Mesenchymal stem cell (in vitro differentiated cells and primary cell): ENCODE measurements around the gene IFNG-AS1.

Experiments used
- DNase-seq: peaks from one replicate; pipeline ENCODE4 v3.0.0-alpha.2; 2013
- H2AFZ ChIP-seq: one replicate; pipeline ENCODE4 v1.6.1; 2013; ENCODE audit warnings: low read depth, mild to moderate bottlenecking, control low read depth, inconsistent platforms, low read length, moderate library complexity
- H2AK5ac ChIP-seq: 2 replicates; pipeline ENCODE4 v1.6.1; 2013; ENCODE audit warnings: low read length, moderate library complexity, mild to moderate bottlenecking, inconsistent platforms; ENCODE audit not compliant: severe bottlenecking
- H2BK120ac ChIP-seq: one replicate; pipeline ENCODE4 v1.6.1; 2013; ENCODE audit warnings: low read depth, mild to moderate bottlenecking, inconsistent platforms, low read length, moderate library complexity
- H2BK12ac ChIP-seq, 2 experiments: one replicate each; pipeline ENCODE4 v1.6.1; 2013; ENCODE audit warnings: inconsistent platforms in 2 of 2, low read length in 2 of 2, mild to moderate bottlenecking in 2 of 2, moderate library complexity in 2 of 2, control low read depth in 1 of 2
- H2BK15ac ChIP-seq: one replicate; pipeline ENCODE4 v1.6.1; 2013; ENCODE audit warnings: mild to moderate bottlenecking, low read depth, inconsistent platforms; ENCODE audit not compliant: poor library complexity, severe bottlenecking
- H2BK5ac ChIP-seq: 2 replicates; pipeline ENCODE4 v1.6.1; 2013; ENCODE audit warnings: low read depth, mild to moderate bottlenecking, low read length, control low read depth, inconsistent platforms; ENCODE audit not compliant: poor library complexity, severe bottlenecking
- H3K14ac ChIP-seq, 2 experiments: one replicate each; pipeline ENCODE4 v1.6.1; 2013; ENCODE audit warnings: inconsistent platforms in 2 of 2, low read length in 2 of 2, control low read depth in 1 of 2, mild to moderate bottlenecking in 1 of 2, moderate library complexity in 1 of 2
- H3K18ac ChIP-seq, 2 experiments: one replicate each; pipeline ENCODE4 v1.6.1; 2013; ENCODE audit warnings: inconsistent platforms in 2 of 2, low read length in 2 of 2, control low read depth in 1 of 2, low read depth in 1 of 2, mild to moderate bottlenecking in 1 of 2
- H3K23ac ChIP-seq, 2 experiments: one replicate each; pipeline ENCODE4 v1.6.1; 2013; ENCODE audit warnings: inconsistent platforms in 2 of 2, low read length in 2 of 2, mild to moderate bottlenecking in 2 of 2, moderate library complexity in 2 of 2, control low read depth in 1 of 2
- H3K27ac ChIP-seq: 2 replicates; pipeline ENCODE4 v1.5.1; 2013; ENCODE audit warnings: mild to moderate bottlenecking, moderate library complexity, low read length, control low read depth, inconsistent platforms; ENCODE audit not compliant: poor library complexity, severe bottlenecking
- H3K27me3 ChIP-seq, 2 experiments: 2 replicates each; pipeline versions ENCODE4 v1.6.1 to v1.7.0; 2013; ENCODE audit warnings: low read length in 2 of 2, mild to moderate bottlenecking in 2 of 2, moderate library complexity in 2 of 2, control low read depth in 1 of 2, inconsistent platforms in 1 of 2; ENCODE audit not compliant: control insufficient read depth in 1 of 2, insufficient read depth in 1 of 2
- H3K36me3 ChIP-seq, 2 experiments: 2 replicates each; pipeline versions ENCODE4 v1.6.1 to v1.7.0; 2013; ENCODE audit warnings: low read length in 2 of 2, control low read depth in 1 of 2, inconsistent platforms in 1 of 2, low read depth in 1 of 2, mild to moderate bottlenecking in 1 of 2; ENCODE audit not compliant: insufficient read depth in 2 of 2, control insufficient read depth in 1 of 2
- H3K4ac ChIP-seq, 2 experiments: one replicate each; pipeline ENCODE4 v1.6.1; 2013; ENCODE audit warnings: inconsistent platforms in 2 of 2, low read length in 2 of 2, mild to moderate bottlenecking in 2 of 2, moderate library complexity in 2 of 2, control low read depth in 1 of 2, low read depth in 1 of 2
- H3K4me1 ChIP-seq: 2 replicates; pipeline ENCODE4 v1.6.1; 2013; ENCODE audit warnings: low read depth, low read length, control low read depth; ENCODE audit not compliant: control insufficient read depth, insufficient read depth
- H3K4me2 ChIP-seq: 2 replicates; pipeline ENCODE4 v1.6.1; 2013; ENCODE audit warnings: low read length, mild to moderate bottlenecking, inconsistent platforms; ENCODE audit not compliant: poor library complexity, severe bottlenecking
- H3K4me3 ChIP-seq, 2 experiments: 2 replicates each; pipeline versions ENCODE4 v1.5.1 to v1.7.0; 2013; ENCODE audit warnings: low read length in 2 of 2, mild to moderate bottlenecking in 2 of 2, control low read depth in 1 of 2, low read depth in 1 of 2; ENCODE audit not compliant: insufficient read depth in 1 of 2
- H3K79me1 ChIP-seq: replicated peaks from 2 replicates; pipeline ENCODE4 v1.6.1; 2013; ENCODE audit warnings: mild to moderate bottlenecking, control low read depth, low read length, inconsistent platforms; ENCODE audit not compliant: poor library complexity, severe bottlenecking
- H3K9ac ChIP-seq: 2 replicates; pipeline ENCODE4 v1.7.0; 2013; ENCODE audit warnings: mild to moderate bottlenecking, low read length, moderate library complexity
- H3K9me3 ChIP-seq: 2 replicates; pipeline ENCODE4 v1.7.0; 2013; ENCODE audit warnings: mild to moderate bottlenecking, low read length; ENCODE audit not compliant: control insufficient read depth
- H4K8ac ChIP-seq: one replicate; pipeline ENCODE4 v1.6.1; 2013; ENCODE audit warnings: inconsistent platforms, mild to moderate bottlenecking, low read length, moderate library complexity
- H4K91ac ChIP-seq: one replicate; pipeline ENCODE4 v1.6.1; 2013; ENCODE audit warnings: mild to moderate bottlenecking, low read length, inconsistent platforms
- WGBS: methylation state at CpG from one replicate; pipeline ENCODE4 v1.1.7; 2013; ENCODE audit warnings: mixed read lengths; 5-methylcytosine and 5-hydroxymethylcytosine counted together

The IFNG-AS1 gene

DNA sequence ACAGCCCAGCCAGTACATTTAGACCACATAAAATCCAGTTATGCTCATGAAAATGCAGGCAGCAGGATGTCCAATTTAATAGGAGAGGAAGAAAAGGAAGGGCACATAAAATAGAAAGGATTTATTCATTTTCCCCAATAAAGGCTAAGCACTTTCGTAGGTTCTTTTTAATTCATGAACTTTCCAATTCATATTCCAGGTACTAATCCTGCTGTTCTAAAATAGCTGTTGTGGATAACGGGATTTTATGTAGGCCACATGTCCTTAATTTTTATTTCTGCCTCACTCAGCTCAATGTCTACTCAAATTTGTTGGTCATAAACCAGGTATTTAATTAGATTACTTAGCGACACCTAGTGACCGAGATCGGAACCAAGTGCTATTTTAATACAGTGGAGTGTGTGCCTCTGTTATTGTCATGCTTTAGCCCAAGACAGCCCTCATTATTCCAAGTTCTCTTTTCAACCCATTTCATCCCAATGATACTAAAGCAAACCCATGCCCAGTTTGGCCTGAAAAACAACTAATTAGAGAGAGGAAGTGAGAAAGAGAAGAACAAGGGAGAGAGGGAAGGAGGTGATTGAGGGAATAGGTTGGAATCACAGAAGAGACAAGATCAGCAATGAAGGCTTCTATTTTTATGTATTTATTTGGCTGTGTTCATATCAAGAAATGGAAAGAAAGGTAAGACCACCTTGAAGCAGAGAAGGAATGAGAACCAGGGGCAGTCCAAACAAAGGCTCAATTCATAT, 45.9 kb upstream of the IFNG-AS1 start:
- H2AFZ ChIP-seq = no peak overlapping the region
- no peak overlapping the region for H4K8ac ChIP-seq
- H3K27ac ChIP-seq = no peak overlapping the region
- no peaks in the 10 kb centered on the region for H3K4me1 ChIP-seq
- DNase-seq = peak; percentile 75
- H3K36me3 ChIP-seq = no peaks in the 10 kb centered on the region
- H3K23ac ChIP-seq = no peak overlapping the region
- H2BK5ac ChIP-seq = no peak overlapping the region
- no peak overlapping the region for H2AK5ac ChIP-seq
- H3K14ac ChIP-seq = no peak overlapping the region
- no peak overlapping the region for H4K91ac ChIP-seq
- no peaks in the 10 kb centered on the region for H3K27me3 ChIP-seq
- no peak overlapping the region for H3K4ac ChIP-seq
- WGBS = 0% methylated on average over 2 of the region's 5 CpGs
- peak overlapping the region; percentile 9 for H3K9ac ChIP-seq
- H3K4me2 ChIP-seq = no peak overlapping the region
- H2BK12ac ChIP-seq = no peak overlapping the region
- no peaks in the 10 kb centered on the region for H3K79me1 ChIP-seq
- H3K18ac ChIP-seq = no peak overlapping the region
- H3K4me3 ChIP-seq = no peak overlapping the region
- H2BK15ac ChIP-seq = no peak overlapping the region
- no peak overlapping the region for H2BK120ac ChIP-seq
- no peaks in the 10 kb centered on the region for H3K9me3 ChIP-seq

DNA sequence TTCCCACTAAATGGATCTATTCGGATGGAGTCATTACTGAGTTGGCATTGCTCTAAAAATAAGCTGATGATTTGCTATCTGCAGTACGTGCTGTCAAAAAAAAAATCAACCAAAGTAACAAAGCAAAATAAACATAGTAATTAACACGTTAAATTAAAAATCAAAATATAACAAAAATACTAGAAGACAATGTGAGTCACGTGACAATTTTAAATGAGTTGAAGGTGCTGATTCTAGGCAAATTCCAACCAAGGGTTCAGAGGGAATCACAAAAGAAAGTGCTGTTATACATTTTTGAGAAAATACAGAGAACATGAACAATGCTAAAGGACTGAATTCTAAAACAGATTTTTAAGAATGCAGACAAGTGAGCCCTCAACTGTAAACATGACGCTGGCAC, 45.2 kb upstream of the IFNG-AS1 start:
- peak overlapping the region; percentile 51 for H2AK5ac ChIP-seq
- 90% methylated on average over 3 of the region's 5 CpGs for WGBS
- no peak overlapping the region for H3K14ac ChIP-seq
- H3K36me3 ChIP-seq = no peaks in the 10 kb centered on the region
- H2BK12ac ChIP-seq = no peak overlapping the region
- no peak overlapping the region for H3K4me3 ChIP-seq
- no peak overlapping the region for H3K9ac ChIP-seq
- no peak overlapping the region for H3K23ac ChIP-seq
- H3K4me2 ChIP-seq = no peak overlapping the region
- H2BK15ac ChIP-seq = no peak overlapping the region
- no peak overlapping the region for H3K18ac ChIP-seq
- DNase-seq = no peak
- no peak overlapping the region for H2AFZ ChIP-seq
- H3K79me1 ChIP-seq = no peaks in the 10 kb centered on the region
- no peaks in the 10 kb centered on the region for H3K9me3 ChIP-seq
- no peak overlapping the region for H3K4ac ChIP-seq
- H2BK5ac ChIP-seq = no peak overlapping the region
- no peak overlapping the region for H4K8ac ChIP-seq
- no peak overlapping the region for H2BK120ac ChIP-seq
- H4K91ac ChIP-seq = no peak overlapping the region
- H3K27ac ChIP-seq = no peak overlapping the region
- H3K27me3 ChIP-seq = no peaks in the 10 kb centered on the region
- H3K4me1 ChIP-seq = no peaks in the 10 kb centered on the region

DNA sequence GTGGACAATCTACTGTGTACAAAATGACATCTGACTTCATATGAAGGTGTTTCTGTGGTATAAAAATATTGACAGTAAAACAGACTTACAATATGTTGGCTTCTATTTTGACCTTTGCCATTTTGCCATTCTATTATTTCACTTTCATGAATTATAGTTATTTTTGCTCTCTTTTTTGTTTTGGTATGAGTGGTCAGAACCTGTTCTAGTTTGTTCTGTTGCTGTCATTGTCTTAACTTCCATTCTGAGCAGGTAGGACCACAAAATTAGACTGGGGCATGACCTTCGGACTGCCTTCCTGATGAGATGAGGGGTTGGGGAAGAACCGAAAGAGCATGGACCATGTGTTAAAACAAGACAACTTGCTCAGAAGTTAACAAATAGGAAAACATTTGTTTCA, 36.5 kb upstream of the IFNG-AS1 start:
- H3K36me3 ChIP-seq = no peaks in the 10 kb centered on the region
- no peak overlapping the region for H2BK15ac ChIP-seq
- no peak overlapping the region for H3K23ac ChIP-seq
- no peak overlapping the region for H2AK5ac ChIP-seq
- H3K4me3 ChIP-seq = no peak overlapping the region
- H3K4me1 ChIP-seq = peaks cover 2% of the 10 kb centered on the region
- H3K9me3 ChIP-seq = no peaks in the 10 kb centered on the region
- H3K4ac ChIP-seq = no peak overlapping the region
- H3K14ac ChIP-seq = no peak overlapping the region
- 94% methylated on average over 2 of the region's 2 CpGs for WGBS
- no peak overlapping the region for H2BK5ac ChIP-seq
- H3K27me3 ChIP-seq = no peaks in the 10 kb centered on the region
- H2AFZ ChIP-seq = no peak overlapping the region
- no peak overlapping the region for H2BK120ac ChIP-seq
- H3K27ac ChIP-seq = no peak overlapping the region
- no peaks in the 10 kb centered on the region for H3K79me1 ChIP-seq
- no peak overlapping the region for H3K18ac ChIP-seq
- H2BK12ac ChIP-seq = no peak overlapping the region
- no peak for DNase-seq
- no peak overlapping the region for H3K9ac ChIP-seq
- no peak overlapping the region for H4K8ac ChIP-seq
- no peak overlapping the region for H4K91ac ChIP-seq
- no peak overlapping the region for H3K4me2 ChIP-seq

DNA sequence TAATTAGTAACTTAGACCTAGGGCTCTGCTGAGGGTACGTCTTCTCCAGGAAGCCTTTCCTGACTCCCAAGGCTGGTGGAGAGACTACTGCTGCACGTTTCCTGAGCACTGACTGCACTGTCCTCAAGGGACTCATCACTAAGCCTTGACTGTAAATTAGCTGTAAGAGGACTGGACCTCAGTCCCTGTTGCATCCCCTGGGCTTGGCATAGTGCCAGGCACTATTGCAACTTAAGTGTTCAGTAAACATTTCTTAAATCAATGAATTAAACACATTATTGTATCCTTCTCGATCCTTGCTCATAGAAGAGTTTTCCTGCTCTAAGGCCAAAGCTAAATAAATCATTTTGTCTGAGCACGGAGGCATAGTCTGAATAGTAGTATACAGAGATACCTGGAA, 31.9 kb upstream of the IFNG-AS1 start:
- no peak overlapping the region for H3K18ac ChIP-seq

More for the DNA sequence above, 31.9 kb upstream of the IFNG-AS1 start:
- H2AFZ ChIP-seq = no peak overlapping the region
- H3K36me3 ChIP-seq = no peaks in the 10 kb centered on the region
- H3K4me2 ChIP-seq = no peak overlapping the region
- H3K27ac ChIP-seq = no peak overlapping the region
- H2BK120ac ChIP-seq = no peak overlapping the region
- peak overlapping the region; percentile 30 for H4K8ac ChIP-seq
- no peak overlapping the region for H2BK12ac ChIP-seq
- no peak overlapping the region for H2AK5ac ChIP-seq
- H3K23ac ChIP-seq = no peak overlapping the region
- H3K27me3 ChIP-seq = no peaks in the 10 kb centered on the region
- no peak overlapping the region for H3K4ac ChIP-seq
- 65% methylated on average over 4 of the region's 4 CpGs for WGBS
- H3K79me1 ChIP-seq = no peaks in the 10 kb centered on the region
- H4K91ac ChIP-seq = no peak overlapping the region
- no peaks in the 10 kb centered on the region for H3K9me3 ChIP-seq
- H3K9ac ChIP-seq = no peak overlapping the region
- peaks cover 2% of the 10 kb centered on the region for H3K4me1 ChIP-seq
- H3K4me3 ChIP-seq = no peak overlapping the region
- H2BK5ac ChIP-seq = no peak overlapping the region
- H2BK15ac ChIP-seq = no peak overlapping the region
- H3K14ac ChIP-seq = no peak overlapping the region
- DNase-seq = no peak
